ENCODE data around the gene ATP2B2.

DNA sequence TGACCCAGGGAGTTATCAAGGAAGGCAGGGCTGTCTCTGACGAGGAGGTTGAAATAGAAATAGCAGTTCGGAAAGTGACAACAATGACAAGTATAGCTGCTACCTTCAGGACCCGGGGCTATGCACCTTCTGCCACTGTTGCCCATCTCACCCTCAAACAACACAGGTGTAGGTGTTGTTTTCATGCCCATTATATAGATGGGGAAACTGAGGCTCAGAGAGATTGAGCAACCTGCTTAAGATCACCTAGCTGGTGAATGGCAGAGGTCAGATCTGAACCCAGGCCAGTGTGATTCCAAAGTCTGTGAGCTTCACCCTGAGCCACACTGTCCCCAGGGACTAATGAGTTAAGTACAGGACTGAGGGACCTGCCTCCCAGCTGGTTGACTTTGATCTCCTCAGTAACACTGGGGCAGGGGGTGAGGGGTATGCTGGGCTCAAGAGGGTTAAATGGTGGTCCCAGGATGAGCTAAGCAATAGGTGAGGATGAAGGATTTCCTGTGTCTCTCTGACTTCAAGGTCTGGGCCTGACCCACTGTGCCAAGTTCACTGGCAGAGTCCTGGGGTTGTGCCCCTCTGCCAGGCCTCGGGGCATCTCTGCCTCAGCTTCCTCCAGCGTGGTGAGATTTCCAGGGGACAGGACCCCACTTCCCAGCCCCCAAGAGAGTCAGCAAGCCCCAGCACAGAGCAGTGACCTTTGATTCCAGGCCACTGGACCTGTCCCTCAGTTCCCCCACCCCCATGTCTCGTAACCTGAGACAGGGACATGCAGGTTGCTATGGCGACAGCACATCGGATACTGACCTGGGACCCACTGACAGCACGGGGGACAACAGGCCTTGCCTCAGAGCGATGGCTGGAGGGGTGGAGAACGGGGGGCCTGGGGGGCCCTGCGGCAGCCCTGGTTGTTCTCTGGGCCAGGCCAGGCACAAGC is 35.0 kb downstream of the ATP2B2 start:
- TF ChIP-seq, protein P1, sequence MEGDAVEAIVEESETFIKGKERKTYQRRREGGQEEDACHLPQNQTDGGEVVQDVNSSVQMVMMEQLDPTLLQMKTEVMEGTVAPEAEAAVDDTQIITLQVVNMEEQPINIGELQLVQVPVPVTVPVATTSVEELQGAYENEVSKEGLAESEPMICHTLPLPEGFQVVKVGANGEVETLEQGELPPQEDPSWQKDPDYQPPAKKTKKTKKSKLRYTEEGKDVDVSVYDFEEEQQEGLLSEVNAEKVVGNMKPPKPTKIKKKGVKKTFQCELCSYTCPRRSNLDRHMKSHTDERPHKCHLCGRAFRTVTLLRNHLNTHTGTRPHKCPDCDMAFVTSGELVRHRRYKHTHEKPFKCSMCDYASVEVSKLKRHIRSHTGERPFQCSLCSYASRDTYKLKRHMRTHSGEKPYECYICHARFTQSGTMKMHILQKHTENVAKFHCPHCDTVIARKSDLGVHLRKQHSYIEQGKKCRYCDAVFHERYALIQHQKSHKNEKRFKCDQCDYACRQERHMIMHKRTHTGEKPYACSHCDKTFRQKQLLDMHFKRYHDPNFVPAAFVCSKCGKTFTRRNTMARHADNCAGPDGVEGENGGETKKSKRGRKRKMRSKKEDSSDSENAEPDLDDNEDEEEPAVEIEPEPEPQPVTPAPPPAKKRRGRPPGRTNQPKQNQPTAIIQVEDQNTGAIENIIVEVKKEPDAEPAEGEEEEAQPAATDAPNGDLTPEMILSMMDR (IDR thresholded peaks at IDR 0.05; ENCODE audit: control extremely low read depth in 1 of 3, insufficient read depth in 1 of 3, low read depth in 1 of 3, low read length in 3 of 3): no peak
- TF ChIP-seq JUND (IDR thresholded peaks at IDR 0.05; ENCODE audit: low read length) (no peak), EZH2 (IDR thresholded peaks at IDR 0.05; ENCODE audit: low read depth, low read length, severe bottlenecking) (no peak), POLR2A (IDR thresholded peaks at IDR 0.05; ENCODE audit: control extremely low read depth in 1 of 2, low read depth in 2 of 2, low read length in 2 of 2) (no peak), POLR2AphosphoS5 (IDR thresholded peaks at IDR 0.05; ENCODE audit: low read depth, low read length) (no peak), NANOG (IDR thresholded peaks at IDR 0.05; ENCODE audit: insufficient read depth, low read depth, low read length, poor library complexity, severe bottlenecking) (no peak), YY1 (IDR thresholded peaks at IDR 0.05; ENCODE audit: low read depth, low read length) (no peak), HDAC6 (IDR thresholded peaks at IDR 0.05; ENCODE audit: low read depth, low read length) (no peak)
- TF ChIP-seq, protein P2, sequence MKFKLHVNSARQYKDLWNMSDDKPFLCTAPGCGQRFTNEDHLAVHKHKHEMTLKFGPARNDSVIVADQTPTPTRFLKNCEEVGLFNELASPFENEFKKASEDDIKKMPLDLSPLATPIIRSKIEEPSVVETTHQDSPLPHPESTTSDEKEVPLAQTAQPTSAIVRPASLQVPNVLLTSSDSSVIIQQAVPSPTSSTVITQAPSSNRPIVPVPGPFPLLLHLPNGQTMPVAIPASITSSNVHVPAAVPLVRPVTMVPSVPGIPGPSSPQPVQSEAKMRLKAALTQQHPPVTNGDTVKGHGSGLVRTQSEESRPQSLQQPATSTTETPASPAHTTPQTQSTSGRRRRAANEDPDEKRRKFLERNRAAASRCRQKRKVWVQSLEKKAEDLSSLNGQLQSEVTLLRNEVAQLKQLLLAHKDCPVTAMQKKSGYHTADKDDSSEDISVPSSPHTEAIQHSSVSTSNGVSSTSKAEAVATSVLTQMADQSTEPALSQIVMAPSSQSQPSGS (IDR thresholded peaks at IDR 0.05; ENCODE audit: low read length): no peak

Data from H1 (cell line).